GM12878 (cell line): ENCODE data around the gene PEX16. TPM values are rescaled to one million over a fixed set of nuclear protein-coding genes. Genes with fewer than 3 reads are reported as not detected.

Experiments
- ATAC-seq: fragments of 200-7000 bp; cut with Tn5 transposase; 3 replicates; pipeline ENCODE4 v1.9.1; 2020; ENCODE audit warnings: mild to moderate bottlenecking, moderate library complexity
- BruUV-seq: library from RNA; stranded (reverse); fragments of 400-500 nt; replicated peaks from 2 replicates; lab custom pipeline; 2021; lab: Mats Ljungman, UMichigan
- CTCF ChIA-PET: fragments of 300-600 bp; sonication (Branson Sonifier 250); formaldehyde crosslinking; extraction: SDS; loops from one replicate; lab custom pipeline; 2021; ENCODE audit warnings: inconsistent platforms; lab: Yijun Ruan, JAX
- POLR2A ChIA-PET: fragments of 350-600 bp; formaldehyde crosslinking; extraction: SDS; loops from one replicate; lab custom pipeline; 2021; ENCODE audit warnings: inconsistent platforms; lab: Charles Lee
- RAD21 ChIA-PET: fragments of 300-600 bp; sonication (Branson Sonifier 250); formaldehyde crosslinking; loops from one replicate; lab custom pipeline; 2023; ENCODE audit warnings: antibody characterized with exemption; ENCODE audit not compliant: unreplicated experiment; lab: Charles Lee
- SMC1A ChIA-PET: fragments of 300-600 bp; sonication (Branson Sonifier 250); formaldehyde crosslinking; loops from one replicate; lab custom pipeline; 2023; ENCODE audit not compliant: unreplicated experiment, uncharacterized antibody; lab: Charles Lee
- DNase-seq: peaks from one replicate; pipeline ENCODE4 v3.0.0-alpha.2; 2011; ENCODE audit warnings: low read depth, low spot score
- FAIRE-seq: peaks from 3 replicates; lab custom pipeline; 2011; peaks lifted over from hg19 to GRCh38; lab: Jason Lieb, UNC
- H2AFZ ChIP-seq: 2 replicates; pipeline ENCODE4 v1.6.0; 2011; ENCODE audit warnings: low read depth, low read length, control low read depth; ENCODE audit not compliant: control insufficient read depth
- H3K27ac ChIP-seq: 2 replicates; pipeline ENCODE4 v1.5.1; 2011; ENCODE audit warnings: control low read depth; ENCODE audit not compliant: control insufficient read depth, insufficient read depth
- H3K27me3 ChIP-seq, 2 experiments: replicated peaks in 1 of 2; 2 replicates each; pipeline versions ENCODE4 v1.6.0 to v1.6.1; 2011; ENCODE audit warnings: low read length in 1 of 2; ENCODE audit not compliant: control insufficient read depth in 2 of 2, insufficient read depth in 2 of 2
- H3K36me3 ChIP-seq, 2 experiments: 2 replicates each; pipeline ENCODE4 v1.5.1; 2011; ENCODE audit warnings: low read length in 1 of 2; ENCODE audit not compliant: control insufficient read depth in 2 of 2, insufficient read depth in 2 of 2
- H3K4me1 ChIP-seq: 2 replicates; pipeline ENCODE4 v1.6.1; 2011; ENCODE audit warnings: mild to moderate bottlenecking, low read length, moderate library complexity, mixed read lengths; ENCODE audit not compliant: control insufficient read depth, insufficient read depth
- H3K4me2 ChIP-seq: 2 replicates; pipeline ENCODE4 v1.6.0; 2011; ENCODE audit warnings: control low read depth; ENCODE audit not compliant: control insufficient read depth, insufficient read depth
- H3K4me3 ChIP-seq: fragments of 200-600 bp; sonication (generic); 2 replicates; pipeline ENCODE4 v1.5.1; 2016
- H3K79me2 ChIP-seq: 2 replicates; pipeline ENCODE4 v1.6.0; 2011; ENCODE audit warnings: low read length; ENCODE audit not compliant: control insufficient read depth, insufficient read depth
- H3K9ac ChIP-seq: 2 replicates; pipeline ENCODE4 v1.8.0; 2011; ENCODE audit warnings: low read length, control low read depth, mixed read lengths; ENCODE audit not compliant: control insufficient read depth, insufficient read depth
- H3K9me3 ChIP-seq: replicated peaks from 3 replicates; pipeline ENCODE4 v1.5.1; 2011; ENCODE audit warnings: mild to moderate bottlenecking, low read length; ENCODE audit not compliant: control insufficient read depth, insufficient read depth
- H4K20me1 ChIP-seq: 2 replicates; pipeline ENCODE4 v1.6.0; 2011; ENCODE audit not compliant: control insufficient read depth, insufficient read depth
- BACH1 ChIP-seq: fragments of 450-650 bp; IDR thresholded peaks from 2 replicates; pipeline ENCODE4 v1.6.1; 2017; ENCODE audit warnings: mild to moderate bottlenecking, borderline replicate concordance
- BHLHE40 ChIP-seq, 2 experiments: fragments of 450-650 bp in 1 of 2; IDR thresholded peaks; 2 replicates each; pipeline ENCODE4 v1.6.1; 2011 to 2017; ENCODE audit warnings: low read depth in 2 of 2, borderline replicate concordance in 1 of 2, improper control_type of control experiment in 1 of 2, low read length in 1 of 2, mild to moderate bottlenecking in 1 of 2
- E4F1 ChIP-seq: fragments of 450-650 bp; IDR thresholded peaks from 2 replicates; pipeline ENCODE4 v1.6.1; 2018; ENCODE audit warnings: borderline replicate concordance, mild to moderate bottlenecking; ENCODE audit not compliant: partially characterized antibody
- EP300 ChIP-seq, 2 experiments: fragments of 150-350 bp in 1 of 2; IDR thresholded peaks; 2 replicates each; pipeline ENCODE4 v1.6.1; 2011 to 2012; ENCODE audit warnings: low read depth in 2 of 2, low read length in 2 of 2, borderline replicate concordance in 1 of 2, improper control_type of control experiment in 1 of 2, inconsistent platforms in 1 of 2; ENCODE audit not compliant: control insufficient read depth in 1 of 2
- HDAC2 ChIP-seq: fragments of 200-600 bp; sonication (generic); IDR thresholded peaks from 2 replicates; pipeline ENCODE4 v1.6.1; 2017
- MTA2 ChIP-seq: fragments of 450-650 bp; IDR thresholded peaks from 2 replicates; pipeline ENCODE4 v1.6.1; 2016; ENCODE audit warnings: low read depth, mild to moderate bottlenecking, moderate library complexity
- MYB ChIP-seq: fragments of 150-350 bp; IDR thresholded peaks from 2 replicates; pipeline ENCODE4 v1.6.1; 2014; ENCODE audit warnings: mild to moderate bottlenecking, low read depth, low read length, borderline replicate concordance
- NBN ChIP-seq: fragments of 450-650 bp; IDR thresholded peaks from 2 replicates; pipeline ENCODE4 v1.6.1; 2016
- NFYA ChIP-seq: IDR thresholded peaks from 2 replicates; pipeline ENCODE4 v1.6.1; 2011; ENCODE audit warnings: low read depth, mild to moderate bottlenecking, low read length, improper control_type of control experiment, borderline replicate concordance
- NFYB ChIP-seq: IDR thresholded peaks from 2 replicates; pipeline ENCODE4 v1.6.1; 2011; ENCODE audit warnings: low read depth, mild to moderate bottlenecking, low read length, improper control_type of control experiment, moderate library complexity; ENCODE audit not compliant: insufficient read depth
- NR2C2 ChIP-seq: IDR thresholded peaks from 2 replicates; pipeline ENCODE4 v1.6.1; 2011; ENCODE audit warnings: borderline replicate concordance, low read depth; ENCODE audit not compliant: control insufficient read depth, insufficient read length
- NRF1 ChIP-seq: conservative IDR thresholded peaks from 2 replicates; pipeline ENCODE4 v1.6.1; 2011; ENCODE audit warnings: mild to moderate bottlenecking, low read depth, low read length, improper control_type of control experiment
- POLR2AphosphoS2 ChIP-seq: IDR thresholded peaks from 2 replicates; pipeline ENCODE4 v1.6.1; 2011; ENCODE audit warnings: low read depth, mild to moderate bottlenecking, low read length, improper control_type of control experiment, moderate library complexity
- RAD21 ChIP-seq: IDR thresholded peaks from 2 replicates; pipeline ENCODE4 v1.6.1; 2011; ENCODE audit warnings: mild to moderate bottlenecking, low read depth, low read length, moderate library complexity; ENCODE audit not compliant: insufficient read depth
- RUNX3 ChIP-seq: IDR thresholded peaks from 2 replicates; pipeline ENCODE4 v1.6.1; 2012; ENCODE audit warnings: low read length, inconsistent platforms
- WGBS: methylation state at CpG from one replicate; pipeline ENCODE4 v1.1.6; 2016; ENCODE audit warnings: low lambda C conversion rate; ENCODE audit not compliant: insufficient replicate concordance, insufficient coverage; ENCODE audit errors: missing lambda C conversion rate; 5-methylcytosine and 5-hydroxymethylcytosine counted together
- in situ Hi-C: fragments of 300-500 bp; cut with MboI; formaldehyde crosslinking; loops from 9 replicates; pipeline ENCODE4 v1.14.3; 2018; ENCODE audit warnings: mixed read lengths
- intact Hi-C: fragments of 100-400 bp; cut with micrococcal nuclease; formaldehyde crosslinking; loops from one replicate; pipeline ENCODE4 v1.14.2; 2022; ENCODE audit not compliant: unreplicated experiment
- polyA plus RNA-seq, 11 experiments: library from polyadenylated mRNA; depleted of rRNA in 4 of 11; unstranded in 6 of 11; stranded (reverse) in 5 of 11; fragments of >200 nt; fragmentation: Nextera tagmentation in 4 of 11; fragmentation: Illumina TruSeq in 1 of 11; extraction: Ambion mirVana in 4 of 11; extraction: Trizol in 1 of 11; gene quantifications; 1 replicate in 1 of 11; 2 replicates in 10 of 11; pipeline versions ENCODE4 v1.2.1 to v1.2.3, GENCODE V29; 2011 to 2016; ENCODE audit warnings: inconsistent platforms in 2 of 11, missing spikeins in 2 of 11, low read depth in 1 of 11
- total RNA-seq, 4 experiments: library from RNA; depleted of rRNA in 3 of 4; stranded (reverse); fragments of >200 nt in 3 of 4; fragmentation: Illumina TruSeq in 1 of 4; extraction: Trizol in 1 of 4; gene quantifications; 2 replicates each; pipeline versions ENCODE4 v1.2.1 to v1.2.3, GENCODE V29; 2013 to 2021
- TF ChIP-seq, protein P1 (sequence below): fragments of 450-650 bp; IDR thresholded peaks from 2 replicates; pipeline ENCODE4 v1.6.1; 2016; ENCODE audit warnings: mild to moderate bottlenecking, moderate library complexity, borderline replicate concordance

Gene PEX16
- total and polyA plus RNA-seq, 10 of the 15 experiments (the other 5 are each of a cell fraction or from before 2014, with no cell fraction given), result 1.4 to 53.5 (median 27.6) TPM

DNA sequence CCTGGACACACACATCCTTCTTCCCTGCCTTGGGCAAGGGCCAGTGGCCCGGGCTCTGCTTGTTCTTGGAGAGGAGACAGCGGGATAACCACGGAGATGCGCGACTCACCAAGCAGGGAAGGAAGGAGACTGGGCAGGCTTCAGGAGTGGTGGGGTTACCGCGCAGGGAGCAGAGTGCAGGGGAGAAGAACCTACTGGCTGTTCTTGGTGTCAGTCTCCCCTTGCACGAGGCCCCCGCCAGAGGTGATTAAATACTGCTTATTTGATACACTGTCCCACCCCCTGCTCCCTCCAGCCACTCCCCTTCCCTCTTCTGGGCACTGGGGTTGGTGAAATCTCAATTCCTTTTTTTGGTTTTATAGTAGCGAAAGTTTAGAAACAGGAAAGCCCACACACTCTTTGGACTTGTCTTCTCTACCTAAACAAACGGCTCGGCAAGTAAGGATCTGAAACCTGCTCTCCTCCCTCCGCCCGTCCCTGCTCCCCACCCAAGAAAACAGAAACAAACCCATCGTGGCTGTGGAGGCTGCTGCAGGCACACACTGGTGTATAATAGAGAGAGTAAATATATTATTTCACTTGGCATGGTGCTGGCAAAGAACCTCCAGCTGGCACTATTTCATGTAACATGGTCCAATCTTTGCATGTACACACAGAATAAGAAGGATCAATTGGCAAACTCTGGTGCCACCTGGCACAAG, 15.6 kb upstream of the PEX16 start:
- Histone ChIP-seq H3K9me3 (no peaks in the 10 kb centered on the region), H3K27me3 (no peaks in the 10 kb centered on the region), H3K4me2 (peak overlapping the region; percentile 60), H4K20me1 (peaks cover 6% of the 10 kb centered on the region), H3K36me3 (peaks cover 3 to 12% of the 10 kb centered on the region in 2 experiments; a peak in 3 of 4 replicates), H3K4me3 (no peak overlapping the region), H3K9ac (no peak overlapping the region), H3K79me2 (no peaks in the 10 kb centered on the region), H2AFZ (no peak overlapping the region), H3K27ac (no peak overlapping the region), H3K4me1 (peaks cover 55% of the 10 kb centered on the region)
- TSS peak; percentile 63 for BruUV-seq
- SMC1A ChIA-PET, result no interaction called here
- intact Hi-C loops (no loop called here), in situ Hi-C loops (no loop called here)
- FAIRE-seq (no peak), ATAC-seq (peak; percentile 50), DNase-seq (no peak)
- RAD21 ChIA-PET, result interaction anchor here (1.2 kb wide), 1 partner anchor 8 kb away, joined by 3 read pairs; no protein-coding TSS in a partner anchor
- POLR2A ChIA-PET, result interaction anchor here (0.8 to 1.0 kb wide), 2 partner anchors 10 to 16 kb away, joined by 3 to 7 read pairs; partner anchors contain the start of gene PEX16
- 29% methylated on average over 13 of the region's 15 CpGs for WGBS
- CTCF ChIA-PET, result interaction anchor here (1.0 to 1.2 kb wide), 2 partner anchors 31 to 32 kb away, joined by 3 to 7 read pairs; no protein-coding TSS in a partner anchor
- no peak for TF ChIP-seq HDAC2
- TF ChIP-seq NBN, result peak; percentile 36; the same call in 1 of the 2 replicates
- TF ChIP-seq BACH1, result no peak
- no peak for TF ChIP-seq NR2C2
- no peak for TF ChIP-seq RAD21
- TF ChIP-seq NRF1, result no peak
- TF ChIP-seq MTA2, result peak; percentile 49; the same call in 1 of the 2 replicates
- peak; percentile 49; the same call in 1 of the 2 replicates for TF ChIP-seq NFYB
- TF ChIP-seq, protein P1, sequence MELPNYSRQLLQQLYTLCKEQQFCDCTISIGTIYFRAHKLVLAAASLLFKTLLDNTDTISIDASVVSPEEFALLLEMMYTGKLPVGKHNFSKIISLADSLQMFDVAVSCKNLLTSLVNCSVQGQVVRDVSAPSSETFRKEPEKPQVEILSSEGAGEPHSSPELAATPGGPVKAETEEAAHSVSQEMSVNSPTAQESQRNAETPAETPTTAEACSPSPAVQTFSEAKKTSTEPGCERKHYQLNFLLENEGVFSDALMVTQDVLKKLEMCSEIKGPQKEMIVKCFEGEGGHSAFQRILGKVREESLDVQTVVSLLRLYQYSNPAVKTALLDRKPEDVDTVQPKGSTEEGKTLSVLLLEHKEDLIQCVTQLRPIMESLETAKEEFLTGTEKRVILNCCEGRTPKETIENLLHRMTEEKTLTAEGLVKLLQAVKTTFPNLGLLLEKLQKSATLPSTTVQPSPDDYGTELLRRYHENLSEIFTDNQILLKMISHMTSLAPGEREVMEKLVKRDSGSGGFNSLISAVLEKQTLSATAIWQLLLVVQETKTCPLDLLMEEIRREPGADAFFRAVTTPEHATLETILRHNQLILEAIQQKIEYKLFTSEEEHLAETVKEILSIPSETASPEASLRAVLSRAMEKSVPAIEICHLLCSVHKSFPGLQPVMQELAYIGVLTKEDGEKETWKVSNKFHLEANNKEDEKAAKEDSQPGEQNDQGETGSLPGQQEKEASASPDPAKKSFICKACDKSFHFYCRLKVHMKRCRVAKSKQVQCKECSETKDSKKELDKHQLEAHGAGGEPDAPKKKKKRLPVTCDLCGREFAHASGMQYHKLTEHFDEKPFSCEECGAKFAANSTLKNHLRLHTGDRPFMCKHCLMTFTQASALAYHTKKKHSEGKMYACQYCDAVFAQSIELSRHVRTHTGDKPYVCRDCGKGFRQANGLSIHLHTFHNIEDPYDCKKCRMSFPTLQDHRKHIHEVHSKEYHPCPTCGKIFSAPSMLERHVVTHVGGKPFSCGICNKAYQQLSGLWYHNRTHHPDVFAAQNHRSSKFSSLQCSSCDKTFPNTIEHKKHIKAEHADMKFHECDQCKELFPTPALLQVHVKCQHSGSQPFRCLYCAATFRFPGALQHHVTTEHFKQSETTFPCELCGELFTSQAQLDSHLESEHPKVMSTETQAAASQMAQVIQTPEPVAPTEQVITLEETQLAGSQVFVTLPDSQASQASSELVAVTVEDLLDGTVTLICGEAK, result no peak
- TF ChIP-seq BHLHE40 (IDR thresholded peaks at IDR 0.05; ENCODE audit: borderline replicate concordance in 1 of 2, low read depth in 2 of 2, low read length in 1 of 2), result peak; percentile 24 to 46; a peak in 2 of 4 replicates
- TF ChIP-seq MYB, result no peak
- no peak for TF ChIP-seq E4F1
- TF ChIP-seq RUNX3, result peak; percentile 49
- TF ChIP-seq POLR2AphosphoS2, result no peak
- 0 out of 4 replicates have a peak, but pooled peaks of 1 of the 2 experiments have one; percentile 20 for TF ChIP-seq EP300 (IDR thresholded peaks at IDR 0.05; ENCODE audit: borderline replicate concordance in 1 of 2, control insufficient read depth in 1 of 2, low read depth in 2 of 2, low read length in 2 of 2)
- no peak for TF ChIP-seq NFYA
